GM18507 (cell line): ENCODE data around the gene RASGRF1.
A peak's percentile ranks its signal among the peaks of the same experiment; 100 is the strongest.

Experiments used
- DNase-seq: peaks from one replicate; pipeline ENCODE4 v3.0.0; 2011; ENCODE audit warnings: low read depth; ENCODE audit not compliant: insufficient read length; ENCODE audit errors: extremely low spot score
- FAIRE-seq: peaks from 2 replicates; lab custom pipeline; 2011; peaks lifted over from hg19 to GRCh38; lab: Jason Lieb, UNC

The RASGRF1 gene

GRCh38 chr15:78978601-78979179, 111.9 kb downstream of the RASGRF1 start:
- DNase-seq (no peak), FAIRE-seq (peak; percentile 73)

- FAIRE-seq (no peak), DNase-seq (no peak)
These were observed 112.8 kb downstream of the RASGRF1 start for GRCh38 chr15:78977591-78978347.

GRCh38 chr15:78977091-78977571, 113.4 kb downstream of the RASGRF1 start:
- DNase-seq: peak; percentile 58

GRCh38 chr15:78976691-78977090, 113.9 kb downstream of the RASGRF1 start:
- no peak for FAIRE-seq
- no peak for DNase-seq

More at GRCh38 chr15:78977091-78977571, 113.4 kb downstream of the RASGRF1 start:
- peak; percentile 87 for FAIRE-seq

GRCh38 chr15:78974272-78974918, 116.2 kb downstream of the RASGRF1 start:
- DNase-seq: no peak
- FAIRE-seq: no peak

GRCh38 chr15:78969687-78970349, 120.8 kb downstream of the RASGRF1 start:
- DNase-seq: no peak
- no peak for FAIRE-seq

GRCh38 chr15:78968539-78969271, 121.9 kb downstream of the RASGRF1 start:
- no peak for DNase-seq
- FAIRE-seq: no peak

- DNase-seq: no peak
- no peak for FAIRE-seq
These were observed 122.5 kb downstream of the RASGRF1 start for GRCh38 chr15:78968114-78968513.

- no peak for FAIRE-seq
- DNase-seq: no peak
These were observed 130.3 kb downstream of the RASGRF1 start for GRCh38 chr15:78960308-78960707.

GRCh38 chr15:78959360-78959759, 131.2 kb downstream of the RASGRF1 start:
- DNase-seq (no peak), FAIRE-seq (no peak)

GRCh38 chr15:78957416-78958093, 133.0 kb downstream of the RASGRF1 start:
- DNase-seq (no peak), FAIRE-seq (no peak)

- no peak for FAIRE-seq
These were observed 133.6 kb downstream of the RASGRF1 start for GRCh38 chr15:78956937-78957336.

GRCh38 chr15:78955355-78955754, 135.2 kb downstream of the RASGRF1 start:
- FAIRE-seq (no peak), DNase-seq (no peak)

More at GRCh38 chr15:78956937-78957336, 133.6 kb downstream of the RASGRF1 start:
- no peak for DNase-seq

- FAIRE-seq: peak; percentile 12
- no peak for DNase-seq
These were observed 138.7 kb downstream of the RASGRF1 start for GRCh38 chr15:78951841-78952238.

GRCh38 chr15:78950902-78951840, 139.4 kb downstream of the RASGRF1 start:
- FAIRE-seq: peak; percentile 48
- DNase-seq: no peak

GRCh38 chr15:78950343-78950742, 140.2 kb downstream of the RASGRF1 start:
- no peak for DNase-seq
- no peak for FAIRE-seq

GRCh38 chr15:78949461-78949860, 141.1 kb downstream of the RASGRF1 start:
- DNase-seq: no peak

GRCh38 chr15:78947506-78947905, 143.1 kb downstream of the RASGRF1 start:
- DNase-seq: no peak
- no peak for FAIRE-seq

More at GRCh38 chr15:78949461-78949860, 141.1 kb downstream of the RASGRF1 start:
- FAIRE-seq: no peak
